T-cell (primary cell): ENCODE data around the gene TMEM41A. TPM values are rescaled to one million over a fixed set of nuclear protein-coding genes. Genes with fewer than 3 reads are reported as not detected.
"Not testable (repeated sequence)": the region's sequence is repeated elsewhere in the genome, so short reads cannot be mapped to it uniquely, and the experiment has no call there.

Source experiments
- ATAC-seq, 4 experiments: fragments of 200-7000 bp in 3 of 4; fragments of 150-1000 bp in 1 of 4; cut with Tn5 transposase; replicated peaks in 1 of 4; 1 replicate in 3 of 4; 2 replicates in 1 of 4; pipeline ENCODE4 v1.10.0; 2021; ENCODE audit warnings: moderate library complexity in 3 of 4, mild to moderate bottlenecking in 2 of 4, moderate number of reproducible peaks in 1 of 4
- CTCF ChIA-PET, 2 donors: fragments of 300-600 bp; sonication (Branson Sonifier 250); formaldehyde crosslinking; loops; one replicate each; lab custom pipeline; 2022; ENCODE audit warnings: antibody characterized with exemption in 2 of 2; lab: Charles Lee
- POLR2A ChIA-PET, 2 donors: fragments of 300-600 bp; sonication (Branson Sonifier 250); formaldehyde crosslinking; loops; one replicate each; lab custom pipeline; 2022; ENCODE audit warnings: antibody characterized with exemption in 2 of 2; lab: Charles Lee
- DNase-seq, 35 experiments: peaks; one replicate each; pipeline versions ENCODE4 v3.0.0 to v3.0.0-alpha.2; 2013 to 2023
- H3K27ac ChIP-seq: one replicate; pipeline ENCODE4 v1.5.1; 2013; ENCODE audit warnings: low read length
- H3K27me3 ChIP-seq, 2 experiments: replicated peaks in 1 of 2; 1 replicate in 1 of 2; 2 replicates in 1 of 2; pipeline versions ENCODE4 v1.6.1 to v1.7.0; 2013; ENCODE audit warnings: low read length in 1 of 2, mixed read lengths in 1 of 2; ENCODE audit not compliant: control insufficient read depth in 2 of 2, insufficient read depth in 2 of 2; ENCODE audit errors: extremely low read depth in 1 of 2
- H3K36me3 ChIP-seq, 2 donors: 1 replicate in 1 of 2; 2 replicates in 1 of 2; pipeline versions ENCODE4 v1.6.1 to v1.7.0; 2013; ENCODE audit warnings: low read length in 1 of 2; ENCODE audit not compliant: control insufficient read depth in 2 of 2, insufficient read depth in 1 of 2; ENCODE audit errors: extremely low read depth in 1 of 2
- H3K4me1 ChIP-seq, 2 experiments: 1 replicate in 1 of 2; 2 replicates in 1 of 2; pipeline versions ENCODE4 v1.6.1 to v1.7.0; 2013; ENCODE audit warnings: low read length in 2 of 2, mixed read lengths in 1 of 2; ENCODE audit not compliant: insufficient read depth in 2 of 2, control insufficient read depth in 1 of 2; ENCODE audit errors: extremely low read depth in 1 of 2
- H3K4me3 ChIP-seq, 2 donors: 1 replicate in 1 of 2; 2 replicates in 1 of 2; pipeline versions ENCODE4 v1.5.1 to v1.7.0; 2013; ENCODE audit warnings: mild to moderate bottlenecking in 2 of 2, low read length in 1 of 2, moderate library complexity in 1 of 2; ENCODE audit not compliant: control insufficient read depth in 1 of 2; ENCODE audit errors: extremely low read depth in 1 of 2
- H3K9me3 ChIP-seq: 2 replicates; pipeline ENCODE4 v1.7.0; 2013
- H3K27ac Mint-ChIP-seq, 2 donors: one replicate each; pipeline ENCODE4 v1.8.0; 2020 to 2021; ENCODE audit warnings: mild to moderate bottlenecking in 2 of 2, mixed read lengths in 2 of 2
- H3K27me3 Mint-ChIP-seq, 2 donors: one replicate each; pipeline ENCODE4 v1.8.0; 2021 to 2022; ENCODE audit warnings: mixed read lengths in 2 of 2
- H3K36me3 Mint-ChIP-seq: one replicate; pipeline ENCODE4 v1.8.0; 2021; ENCODE audit warnings: mixed read lengths
- H3K4me1 Mint-ChIP-seq, 3 donors: one replicate each; pipeline ENCODE4 v1.8.0; 2020 to 2022; ENCODE audit warnings: mixed read lengths in 3 of 3, mild to moderate bottlenecking in 1 of 3
- H3K4me3 Mint-ChIP-seq, 3 donors: one replicate each; pipeline ENCODE4 v1.8.0; 2020 to 2022; ENCODE audit warnings: mild to moderate bottlenecking in 3 of 3, mixed read lengths in 3 of 3, moderate library complexity in 3 of 3
- H3K9me3 Mint-ChIP-seq, 3 donors: one replicate each; pipeline ENCODE4 v1.8.0; 2020 to 2022; ENCODE audit warnings: mixed read lengths in 3 of 3
- whole genome bisulfite sequencing: methylation state at CpG from one replicate; pipeline ENCODE4 v1.1.5; 2013; ENCODE audit warnings: missing lambda C conversion rate; ENCODE audit not compliant: insufficient coverage; 5-methylcytosine and 5-hydroxymethylcytosine counted together
- total RNA-seq, 35 experiments: library from RNA in 6 of 35; stranded (reverse) in 6 of 35; fragments of 120-200 nt in 1 of 35; gene quantifications; one replicate each; pipeline versions ENCODE4 v1.2.1 to v1.2.4 and lab custom pipeline; 2013 to 2026

TMEM41A gene
- total RNA-seq, 5 donors from 2014 or later (not counting 1 experiment from before 2014, with no cell fraction given): 20.1 to 25.5 (median 22.2) TPM

DNA sequence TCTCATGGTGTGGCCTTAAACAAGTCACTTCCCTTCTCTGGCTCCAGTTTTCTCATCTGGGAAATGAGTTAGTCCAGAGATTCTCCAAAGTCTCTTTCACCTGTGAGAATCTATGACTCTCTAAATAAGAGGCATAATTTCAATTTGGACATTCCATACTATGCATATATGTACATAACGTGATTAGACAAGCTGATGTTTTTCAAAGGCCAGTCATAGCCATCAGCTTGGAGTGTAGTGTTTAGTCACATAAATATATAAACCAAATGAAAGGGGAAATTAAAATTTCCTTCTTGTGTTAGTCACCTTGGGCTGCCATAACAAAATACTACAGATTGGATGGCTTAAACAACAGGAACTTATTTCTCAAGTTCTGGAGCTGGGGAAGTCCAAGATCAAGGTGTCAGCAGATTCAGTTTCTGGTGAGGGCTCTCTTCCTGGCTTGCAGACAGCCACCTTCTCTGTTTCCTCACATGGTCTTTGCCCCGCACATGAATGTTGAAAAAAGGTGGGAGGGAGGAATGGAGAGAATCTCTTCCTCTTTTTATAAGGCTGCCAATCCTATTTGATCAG is 19.4 kb downstream of the TMEM41A start:
- H3K4me3 Mint-ChIP-seq: no peak overlapping the region
- H3K4me1 ChIP-seq: peaks cover 0 to 3% of the 10 kb centered on the region in 2 experiments
- no peaks in the 10 kb centered on the region for H3K27me3 ChIP-seq
- H3K36me3 ChIP-seq: peaks cover 2 to 6% of the 10 kb centered on the region in 2 donors
- H3K27ac Mint-ChIP-seq: no peak overlapping the region
- POLR2A ChIA-PET: interaction anchor here in 1 of 2 donors (0.6 kb wide), 1 partner anchor 7 kb away, joined by 5 read pairs; no protein-coding TSS in a partner anchor
- DNase-seq (no peak), ATAC-seq (no peak)
- peaks cover 11 to 12% (median 12%) of the 10 kb centered on the region in 3 donors for H3K4me1 Mint-ChIP-seq
- CTCF ChIA-PET: no interaction called here
- no peak overlapping the region for H3K4me3 ChIP-seq
- H3K9me3 Mint-ChIP-seq: no peaks in the 10 kb centered on the region
- no peak overlapping the region for H3K27ac ChIP-seq
- no peaks in the 10 kb centered on the region for H3K9me3 ChIP-seq
- H3K27me3 Mint-ChIP-seq: no peaks in the 10 kb centered on the region
- WGBS: no CpG with 5 or more reads among the region's 2 CpGs
- peaks cover 51% of the 10 kb centered on the region for H3K36me3 Mint-ChIP-seq

DNA sequence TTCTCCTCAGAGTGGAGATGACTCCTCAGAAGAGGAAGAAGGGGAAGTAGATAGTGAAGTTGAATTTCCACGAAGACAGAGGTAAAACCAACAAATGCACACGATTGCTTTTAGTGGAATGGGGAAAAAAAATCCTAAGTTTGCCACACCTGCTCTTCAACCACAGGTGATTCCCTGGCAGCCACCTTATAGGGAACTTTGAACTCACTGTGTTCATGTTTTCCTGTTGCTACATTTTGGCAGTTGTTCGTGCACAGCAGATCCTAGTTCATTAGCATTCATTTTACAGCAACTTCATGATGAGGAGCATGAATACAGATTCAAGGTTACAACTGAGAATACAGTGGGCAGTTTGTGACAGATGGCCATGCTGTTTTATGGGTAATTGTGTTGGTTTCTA is 21.5 kb downstream of the TMEM41A start:
- Histone ChIP-seq H3K4me3 (no peak overlapping the region), H3K4me1 (no peaks in the 10 kb centered on the region), H3K27me3 (no peaks in the 10 kb centered on the region), H3K36me3 (peaks cover 5 to 7% of the 10 kb centered on the region in 2 donors), H3K27ac (no peak overlapping the region), H3K9me3 (no peaks in the 10 kb centered on the region)
- 100% methylated on average over 1 of the region's 3 CpGs for WGBS
- CTCF ChIA-PET: no interaction called here
- ATAC-seq: no peak
- Mint-ChIP-seq H3K27ac (no peak overlapping the region), H3K36me3 (peaks cover 57% of the 10 kb centered on the region), H3K4me3 (no peak overlapping the region), H3K4me1 (peaks cover 0 to under 1% (median under 1%) of the 10 kb centered on the region in 3 donors), H3K27me3 (no peaks in the 10 kb centered on the region), H3K9me3 (no peaks in the 10 kb centered on the region)
- DNase-seq: no peak
- POLR2A ChIA-PET: interaction anchor here in 1 of 2 donors (0.5 to 1.1 kb wide), 2 partner anchors 9 to 1527 kb away, joined by 4 to 5 read pairs; no protein-coding TSS in a partner anchor

DNA sequence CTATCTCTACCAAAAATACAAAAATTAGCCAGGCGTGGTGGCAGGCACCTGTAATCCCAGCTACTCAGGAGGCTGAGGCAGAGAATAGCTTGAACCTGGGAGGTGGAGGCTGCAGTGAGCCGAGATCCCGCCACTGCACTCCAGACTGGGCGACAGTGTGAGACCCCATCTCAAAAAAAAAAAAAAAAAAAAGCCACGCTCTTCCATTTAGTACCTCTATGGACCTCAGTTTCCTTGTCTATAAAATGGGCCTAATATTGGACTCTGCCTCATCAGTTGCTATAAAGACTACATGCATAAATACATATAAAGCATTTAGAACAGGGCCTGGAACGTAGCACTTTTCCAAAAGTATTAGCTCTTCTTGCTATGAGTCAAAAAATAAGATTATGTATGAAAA is 23.9 kb downstream of the TMEM41A start:
- POLR2A ChIA-PET, H3K27ac Mint-ChIP-seq, H3K9me3 Mint-ChIP-seq, H3K4me3 Mint-ChIP-seq, ATAC-seq, H3K9me3 ChIP-seq, H3K27ac ChIP-seq, H3K27me3 Mint-ChIP-seq, H3K4me3 ChIP-seq, H3K4me1 Mint-ChIP-seq, DNase-seq, CTCF ChIA-PET, H3K4me1 ChIP-seq, H3K27me3 ChIP-seq, H3K36me3 ChIP-seq: not testable (repeated sequence)
- peaks cover 39% of the 10 kb centered on the region for H3K36me3 Mint-ChIP-seq
- WGBS: no CpG with 5 or more reads among the region's 6 CpGs

DNA sequence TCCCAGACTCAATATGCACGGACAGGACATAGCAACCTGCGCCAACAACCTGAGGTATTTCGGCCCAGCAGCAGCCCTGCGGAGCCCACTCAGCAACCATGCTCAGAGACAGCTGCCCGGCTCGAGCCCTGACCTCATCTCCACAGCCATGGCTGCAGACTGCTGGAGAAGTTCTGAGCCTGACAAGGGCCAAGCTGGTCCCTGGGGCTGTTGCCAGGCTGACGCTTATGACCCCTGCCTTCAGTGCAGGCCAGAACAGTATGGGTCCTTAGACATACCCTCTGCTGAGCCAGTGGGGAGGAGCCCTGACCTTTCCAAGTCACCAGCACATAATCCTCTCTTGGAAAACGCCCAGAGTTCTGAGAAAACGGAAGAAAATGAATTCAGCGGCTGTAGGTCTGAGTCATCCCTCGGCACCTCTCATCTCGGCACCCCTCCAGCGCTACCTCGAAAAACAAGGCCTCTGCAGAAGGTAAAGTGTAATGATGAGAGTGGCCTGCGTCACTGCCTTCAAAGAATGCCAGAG is 25.5 kb downstream of the TMEM41A start:
- Mint-ChIP-seq H3K27ac (no peak overlapping the region), H3K4me1 (no peaks in the 10 kb centered on the region), H3K4me3 (no peak overlapping the region), H3K9me3 (no peaks in the 10 kb centered on the region), H3K36me3 (peaks cover 32% of the 10 kb centered on the region), H3K27me3 (no peaks in the 10 kb centered on the region)
- H3K4me3 ChIP-seq: no peak overlapping the region
- DNase-seq: no peak
- no peak for ATAC-seq
- no peaks in the 10 kb centered on the region for H3K9me3 ChIP-seq
- 96% methylated on average over 13 of the region's 15 CpGs for WGBS
- peaks cover 2 to 6% of the 10 kb centered on the region in 2 donors for H3K36me3 ChIP-seq
- ChIA-PET POLR2A (no interaction called here), CTCF (no interaction called here)
- H3K27ac ChIP-seq: no peak overlapping the region
- no peaks in the 10 kb centered on the region for H3K27me3 ChIP-seq
- no peaks in the 10 kb centered on the region for H3K4me1 ChIP-seq

DNA sequence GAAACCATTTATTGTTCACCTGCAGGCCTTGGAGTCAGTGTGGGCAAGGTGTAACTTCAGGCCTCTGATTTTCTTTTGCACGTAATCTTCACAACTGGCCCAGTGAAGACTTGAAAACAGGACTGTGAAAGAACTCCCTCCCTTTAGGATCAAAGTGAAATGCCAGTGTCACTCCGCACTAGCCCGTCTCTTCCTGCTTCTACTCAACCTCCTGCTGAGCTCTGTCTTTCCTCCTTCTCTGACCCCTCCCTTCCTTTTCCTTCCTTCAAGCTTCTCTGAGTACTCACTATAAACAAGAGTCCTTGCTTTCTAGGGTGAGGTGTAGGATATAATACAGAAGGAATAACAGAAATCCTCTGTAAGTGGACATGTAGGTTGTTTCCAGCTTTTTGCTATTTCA is 28.5 kb downstream of the TMEM41A start:
- CTCF ChIA-PET: no interaction called here
- Histone ChIP-seq H3K27ac (no peak overlapping the region), H3K9me3 (no peaks in the 10 kb centered on the region), H3K27me3 (no peaks in the 10 kb centered on the region), H3K4me3 (no peak overlapping the region), H3K36me3 (peaks cover 2 to 3% of the 10 kb centered on the region in 2 donors), H3K4me1 (no peaks in the 10 kb centered on the region)
- Mint-ChIP-seq H3K4me3 (no peak overlapping the region), H3K27ac (no peak overlapping the region), H3K9me3 (no peaks in the 10 kb centered on the region), H3K4me1 (no peaks in the 10 kb centered on the region), H3K36me3 (peaks cover 30% of the 10 kb centered on the region), H3K27me3 (no peaks in the 10 kb centered on the region)
- ATAC-seq (no peak), DNase-seq (no peak)
- POLR2A ChIA-PET: no interaction called here
- 89% methylated on average over 1 of the region's 3 CpGs for WGBS

DNA sequence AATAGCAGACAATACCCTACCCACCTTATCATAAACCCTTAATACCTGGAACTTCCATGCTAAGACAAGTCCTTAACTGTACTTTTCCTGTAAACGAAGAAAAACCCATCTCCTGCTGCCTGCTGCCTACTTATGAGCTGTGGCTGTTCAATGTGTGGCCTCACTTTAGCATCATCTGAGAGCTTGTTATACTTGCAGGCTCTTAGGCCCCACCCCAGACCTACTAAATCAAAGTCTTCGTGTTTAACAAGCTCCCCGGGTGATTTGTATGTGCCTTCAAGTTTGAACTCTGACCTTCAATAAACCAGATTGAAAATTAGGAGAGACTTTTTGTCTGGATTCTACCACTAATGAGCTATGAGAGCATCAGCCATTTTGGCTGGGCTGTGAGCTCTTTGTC is 29.3 kb downstream of the TMEM41A start:
- no peak overlapping the region for H3K4me3 ChIP-seq
- WGBS: 100% methylated on average over 2 of the region's 3 CpGs
- CTCF ChIA-PET: interaction anchor here in 1 of 2 donors (0.6 kb wide), 1 partner anchor 18 kb away, joined by 3 read pairs; no protein-coding TSS in a partner anchor

More for the DNA sequence above, 29.3 kb downstream of the TMEM41A start:
- POLR2A ChIA-PET: no interaction called here
- DNase-seq (no peak), ATAC-seq (no peak)
- H3K4me1 Mint-ChIP-seq: no peaks in the 10 kb centered on the region
- H3K27me3 ChIP-seq: no peaks in the 10 kb centered on the region
- no peaks in the 10 kb centered on the region for H3K4me1 ChIP-seq
- no peak overlapping the region for H3K4me3 Mint-ChIP-seq
- H3K27ac ChIP-seq: no peak overlapping the region
- H3K9me3 ChIP-seq: no peaks in the 10 kb centered on the region
- peaks cover 2 to 3% of the 10 kb centered on the region in 2 donors for H3K36me3 ChIP-seq
- H3K27ac Mint-ChIP-seq: no peak overlapping the region
- H3K9me3 Mint-ChIP-seq: no peaks in the 10 kb centered on the region
- peaks cover 27% of the 10 kb centered on the region for H3K36me3 Mint-ChIP-seq
- no peaks in the 10 kb centered on the region for H3K27me3 Mint-ChIP-seq
